Hepatocyte (in vitro differentiated cells): Measurements from ENCODE around the gene ARAP1. TPM values are rescaled to one million over a fixed set of nuclear protein-coding genes. Genes with fewer than 3 reads are reported as not detected.
A peak's percentile ranks its signal among the peaks of the same experiment; 100 is the strongest.

Source experiments
- DNase-seq: peaks from one replicate; pipeline ENCODE4 v3.0.0-alpha.2; 2016; ENCODE audit warnings: low spot score
- H2AFZ ChIP-seq: fragments of 200-600 bp; sonication (generic); 2 replicates; pipeline ENCODE4 v1.6.0; 2016; ENCODE audit warnings: antibody characterized with exemption, mild to moderate bottlenecking
- H3K27ac ChIP-seq: fragments of 200-600 bp; sonication (generic); 2 replicates; pipeline ENCODE4 v1.5.1; 2016; ENCODE audit warnings: mild to moderate bottlenecking
- H3K27me3 ChIP-seq: fragments of 200-600 bp; sonication (generic); 2 replicates; pipeline ENCODE4 v1.6.1; 2016
- H3K36me3 ChIP-seq: fragments of 200-600 bp; sonication (generic); replicated peaks from 2 replicates; pipeline ENCODE4 v1.5.1; 2016; ENCODE audit warnings: low read depth; ENCODE audit not compliant: insufficient read depth
- H3K4me1 ChIP-seq: fragments of 200-600 bp; sonication (generic); 2 replicates; pipeline ENCODE4 v1.5.1; 2016; ENCODE audit warnings: mild to moderate bottlenecking, moderate library complexity; ENCODE audit not compliant: insufficient read depth
- H3K4me2 ChIP-seq: fragments of 200-600 bp; sonication (generic); 2 replicates; pipeline ENCODE4 v1.6.0; 2016
- H3K4me3 ChIP-seq: fragments of 200-600 bp; sonication (generic); 2 replicates; pipeline ENCODE4 v1.5.1; 2016; ENCODE audit warnings: mild to moderate bottlenecking
- H3K79me2 ChIP-seq: fragments of 200-600 bp; sonication (generic); 2 replicates; pipeline ENCODE4 v1.6.0; 2017; ENCODE audit warnings: mild to moderate bottlenecking
- H3K9me2 ChIP-seq: fragments of 200-600 bp; sonication (generic); replicated peaks from 2 replicates; pipeline ENCODE4 v1.6.0; 2017; ENCODE audit warnings: mild to moderate bottlenecking; ENCODE audit not compliant: insufficient read depth
- H3K9me3 ChIP-seq: fragments of 200-600 bp; sonication (generic); 2 replicates; pipeline ENCODE4 v1.5.1; 2016; ENCODE audit warnings: low read depth, mild to moderate bottlenecking
- H4K20me1 ChIP-seq: fragments of 200-600 bp; sonication (generic); 2 replicates; pipeline ENCODE4 v1.6.0; 2016; ENCODE audit warnings: mild to moderate bottlenecking; ENCODE audit not compliant: insufficient read depth, poor library complexity, severe bottlenecking
- CTCF ChIP-seq: fragments of 200-600 bp; sonication (generic); IDR thresholded peaks from 2 replicates; pipeline ENCODE4 v1.5.1; 2016; ENCODE audit warnings: antibody characterized with exemption, mild to moderate bottlenecking; ENCODE audit not compliant: poor library complexity
- EZH2 ChIP-seq: fragments of 200-600 bp; sonication (generic); IDR thresholded peaks from 2 replicates; pipeline ENCODE4 v1.6.1; 2016; ENCODE audit warnings: antibody characterized with exemption, mild to moderate bottlenecking, borderline replicate concordance
- EZH2phosphoT487 ChIP-seq: fragments of 200-600 bp; sonication (generic); IDR thresholded peaks from one replicate; pipeline ENCODE4 v1.6.1; 2018; ENCODE audit warnings: antibody characterized with exemption, mild to moderate bottlenecking, low read depth, moderate library complexity; ENCODE audit not compliant: unreplicated experiment, severe bottlenecking
- WGBS: methylation state at CpG from one replicate; pipeline ENCODE4 v1.1.6; 2016; ENCODE audit warnings: low lambda C conversion rate; ENCODE audit errors: missing lambda C conversion rate; 5-methylcytosine and 5-hydroxymethylcytosine counted together
- polyA plus RNA-seq: library from polyadenylated mRNA; unstranded; fragments of >200 nt; fragmentation: Nextera tagmentation; extraction: Ambion mirVana; gene quantifications from 2 replicates; pipeline ENCODE4 v1.2.1, GENCODE V29; 2016
- total RNA-seq: library from RNA; depleted of rRNA; stranded (reverse); fragments of >200 nt; gene quantifications from 2 replicates; pipeline ENCODE4 v1.2.3, GENCODE V29; 2014

ARAP1 gene
- total RNA-seq (86.9 and 118 TPM in 2 replicates), polyA plus RNA-seq (53.2 and 60.2 TPM in 2 replicates)

DNA sequence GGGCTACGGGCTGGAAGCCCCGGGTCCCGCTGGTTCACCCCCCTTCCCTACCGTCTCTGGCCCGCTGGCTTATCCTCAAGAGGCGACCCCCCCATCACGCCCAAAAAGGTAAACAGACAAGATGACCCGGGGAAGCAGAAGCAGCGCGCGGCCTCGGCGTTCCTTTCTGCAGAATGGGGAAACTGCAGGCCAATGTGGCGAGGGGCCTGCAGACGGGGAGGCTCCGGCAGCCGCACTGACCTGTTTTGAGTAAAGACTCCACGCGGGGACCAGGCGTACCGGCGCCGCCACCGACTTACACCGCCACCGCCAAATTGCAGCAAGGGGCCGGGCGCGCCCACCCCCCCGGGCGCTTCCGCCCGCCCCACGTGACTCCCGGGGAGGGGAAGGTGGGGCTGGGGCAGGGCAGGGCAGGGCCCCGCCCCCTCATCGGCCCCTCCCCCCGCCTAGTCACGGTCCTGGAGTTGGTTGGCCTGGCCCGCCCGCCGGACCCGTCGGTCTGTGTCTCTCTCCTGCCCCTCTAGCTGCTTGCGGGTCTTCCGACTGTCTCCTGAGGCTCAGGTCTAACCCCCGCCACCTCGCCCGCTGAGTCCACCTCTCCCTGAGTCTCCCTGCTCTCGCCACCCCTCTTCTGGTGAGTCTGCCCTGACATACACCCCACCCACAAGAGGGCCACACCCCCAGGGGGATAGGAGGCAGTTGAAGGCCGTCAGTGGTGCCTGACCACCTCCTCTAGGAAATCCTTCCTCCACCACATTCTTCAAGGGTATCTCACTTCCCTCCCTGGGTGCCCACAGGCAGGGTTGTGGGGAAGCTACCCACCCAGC is at the start of gene ARAP1:
Gene ARAP1, minus strand, starts transcription at position 321 of the 827 bp plus-strand sequence. CDS start 25,280 bp downstream, outside the sequence.
- H3K4me2 ChIP-seq, result peak within 1 kb of the TSS; percentile 98
- DNase-seq, result peak; percentile 90
- H3K4me1 ChIP-seq, result peaks cover 32% of the 10 kb centered on the region
- no peaks in the 10 kb centered on the region for H3K27me3 ChIP-seq
- H3K9me3 ChIP-seq, result no peaks in the 10 kb centered on the region
- WGBS, result 3% methylated on average over 26 of the region's 51 CpGs
- peak within 1 kb of the TSS; percentile 48 for H2AFZ ChIP-seq
- peak within 1 kb of the TSS; percentile 89 for H3K4me3 ChIP-seq
- H3K36me3 ChIP-seq, result no peaks in the 10 kb centered on the region
- peak within 1 kb of the TSS; percentile 77 for H3K27ac ChIP-seq
- H3K79me2 ChIP-seq, result peaks cover 31% of the 10 kb centered on the region
- no peaks in the 10 kb centered on the region for H4K20me1 ChIP-seq
- H3K9me2 ChIP-seq, result no peaks in the 10 kb centered on the region
- no peak for TF ChIP-seq EZH2phosphoT487
- TF ChIP-seq CTCF, result no peak
- TF ChIP-seq EZH2, result no peak

DNA sequence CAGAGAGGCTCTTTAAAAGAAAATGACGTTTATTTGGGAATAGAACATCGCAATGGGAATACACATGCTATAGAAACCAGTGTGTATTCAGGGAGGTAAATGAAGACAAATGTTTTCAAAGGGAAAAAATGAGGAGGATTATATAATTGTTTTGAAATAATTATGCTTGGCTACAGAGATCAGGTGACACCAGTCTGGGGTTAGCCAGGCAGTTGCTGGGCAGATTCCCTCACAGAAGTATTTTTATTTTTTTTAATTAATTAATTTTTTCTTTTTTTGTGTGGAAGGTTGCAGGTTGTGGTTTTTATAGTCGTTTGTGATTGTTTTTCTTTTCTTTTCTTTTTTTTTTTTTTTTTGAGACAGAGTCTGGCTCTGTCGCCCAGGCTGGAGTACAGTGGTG is 47.2 kb upstream of the ARAP1 start:
- Histone ChIP-seq H3K9me2 (no peaks in the 10 kb centered on the region), H4K20me1 (no peaks in the 10 kb centered on the region), H2AFZ (no peak overlapping the region), H3K36me3 (no peaks in the 10 kb centered on the region), H3K27ac (no peak overlapping the region), H3K4me1 (peaks cover 5% of the 10 kb centered on the region), H3K9me3 (no peaks in the 10 kb centered on the region), H3K79me2 (no peaks in the 10 kb centered on the region), H3K4me2 (no peak overlapping the region), H3K27me3 (no peaks in the 10 kb centered on the region), H3K4me3 (no peak overlapping the region)
- TF ChIP-seq EZH2, result no peak
- TF ChIP-seq EZH2phosphoT487, result no peak
- TF ChIP-seq CTCF, result no peak
- no peak for DNase-seq
- WGBS, result 84% methylated on average over 4 of the region's 4 CpGs

- WGBS, result 72% methylated on average over 4 of the region's 4 CpGs
- Histone ChIP-seq H3K9me2 (no peaks in the 10 kb centered on the region), H2AFZ (no peak overlapping the region)
These were observed 46.2 kb upstream of the ARAP1 start for GRCh38 chr11:72798361-72798760.

More at GRCh38 chr11:72798361-72798760, 46.2 kb upstream of the ARAP1 start:
- no peaks in the 10 kb centered on the region for H3K27me3 ChIP-seq
- no peak for TF ChIP-seq CTCF
- no peak for TF ChIP-seq EZH2phosphoT487
- TF ChIP-seq EZH2, result no peak
- H3K27ac ChIP-seq, result no peak overlapping the region
- H4K20me1 ChIP-seq, result no peaks in the 10 kb centered on the region
- H3K9me3 ChIP-seq, result no peaks in the 10 kb centered on the region
- no peak for DNase-seq
- H3K4me1 ChIP-seq, result peaks cover 10% of the 10 kb centered on the region
- no peak overlapping the region for H3K4me3 ChIP-seq
- no peaks in the 10 kb centered on the region for H3K79me2 ChIP-seq
- no peak overlapping the region for H3K4me2 ChIP-seq
- no peaks in the 10 kb centered on the region for H3K36me3 ChIP-seq
